GM12872 (cell line): ENCODE data around the gene LPCAT4.
A peak's percentile ranks its signal among the peaks of the same experiment; 100 is the strongest.

Experiments used
- CTCF ChIP-seq: IDR thresholded peaks from 3 replicates; pipeline ENCODE4 v1.5.1; 2011; ENCODE audit warnings: low read depth, mild to moderate bottlenecking, low read length, moderate library complexity; ENCODE audit not compliant: insufficient read depth

Gene LPCAT4

GRCh38 chr15:34367101-34368081 is at the start of gene LPCAT4:
TSS of gene LPCAT4 (minus strand) at chr15:34367196. CDS start at chr15:34367100, 96 bp downstream.
- TF ChIP-seq CTCF = peak; percentile 91

- no peak for TF ChIP-seq CTCF
These were observed 9.9 kb upstream of the LPCAT4 start for GRCh38 chr15:34376856-34377255.

- no peak for TF ChIP-seq CTCF
These were observed 7.8 kb upstream of the LPCAT4 start for GRCh38 chr15:34374816-34375215.

- TF ChIP-seq CTCF = no peak
These were observed 7.0 kb upstream of the LPCAT4 start for GRCh38 chr15:34373951-34374350.

GRCh38 chr15:34370643-34371042 is 3.6 kb upstream of the LPCAT4 start:
- TF ChIP-seq CTCF = no peak

GRCh38 chr15:34370129-34370528 is 3.1 kb upstream of the LPCAT4 start:
- no peak for TF ChIP-seq CTCF

GRCh38 chr15:34366271-34367065 is 528 bp downstream of the LPCAT4 start:
- TF ChIP-seq CTCF = no peak
